MCF 10A (cell line): Measurements from ENCODE around the gene OR2B6. TPM values are rescaled to one million over a fixed set of nuclear protein-coding genes. Genes with fewer than 3 reads are reported as not detected.

Source experiments
- BruUV-seq: library from RNA; stranded (reverse); fragments of 400-500 nt; replicated peaks from 2 replicates; lab custom pipeline; 2021; lab: Mats Ljungman, UMichigan
- CTCF ChIA-PET: fragments of 300-600 bp; sonication (Branson Sonifier 250); formaldehyde crosslinking; extraction: SDS; loops from one replicate; lab custom pipeline; 2021; ENCODE audit warnings: antibody characterized with exemption, inconsistent platforms; lab: Yijun Ruan, JAX
- POLR2A ChIA-PET: fragments of 300-600, 350-650 bp; sonication (Branson Sonifier 250); formaldehyde crosslinking; extraction: SDS; loops from one replicate; lab custom pipeline; 2020; ENCODE audit warnings: antibody characterized with exemption, inconsistent platforms; lab: Yijun Ruan, JAX
- DNase-seq: peaks from one replicate; pipeline ENCODE4 v3.0.0-alpha.2; 2018; ENCODE audit not compliant: unreplicated experiment
- H3K27ac Mint-ChIP-seq: one replicate; pipeline ENCODE4 v1.8.0; 2022; ENCODE audit warnings: mild to moderate bottlenecking, low read depth, mixed read lengths; ENCODE audit not compliant: unreplicated experiment
- H3K27me3 Mint-ChIP-seq: one replicate; pipeline ENCODE4 v1.8.0; 2022; ENCODE audit warnings: mixed read lengths; ENCODE audit not compliant: insufficient read depth, unreplicated experiment
- H3K36me3 Mint-ChIP-seq: one replicate; pipeline ENCODE4 v1.8.0; 2022; ENCODE audit warnings: mild to moderate bottlenecking, moderate library complexity, mixed read lengths; ENCODE audit not compliant: insufficient read depth, unreplicated experiment
- H3K4me1 Mint-ChIP-seq: one replicate; pipeline ENCODE4 v1.8.0; 2022; ENCODE audit warnings: mixed read lengths; ENCODE audit not compliant: insufficient read depth, unreplicated experiment
- H3K4me3 Mint-ChIP-seq: one replicate; pipeline ENCODE4 v1.8.0; 2022; ENCODE audit warnings: mild to moderate bottlenecking, moderate library complexity, mixed read lengths; ENCODE audit not compliant: unreplicated experiment
- H3K9me3 Mint-ChIP-seq: one replicate; pipeline ENCODE4 v1.8.0; 2022; ENCODE audit warnings: mixed read lengths; ENCODE audit not compliant: unreplicated experiment
- intact Hi-C: fragments of 100-400 bp; cut with micrococcal nuclease; formaldehyde crosslinking; loops from 2 replicates; pipeline ENCODE4 v1.14.1; 2022
- total RNA-seq: library from RNA; stranded (reverse); gene quantifications from 2 replicates; pipeline ENCODE4 v1.2.3, GENCODE V29; 2022
- TF ChIP-seq, protein P1 (sequence below): fragments of 200-600 bp; IDR thresholded peaks from one replicate; pipeline ENCODE4 v1.8.0; 2022; ENCODE audit warnings: antibody characterized with exemption, mild to moderate bottlenecking; ENCODE audit not compliant: unreplicated experiment

Gene OR2B6
- total RNA-seq, 1 experiment from 2014 or later: not detected

DNA sequence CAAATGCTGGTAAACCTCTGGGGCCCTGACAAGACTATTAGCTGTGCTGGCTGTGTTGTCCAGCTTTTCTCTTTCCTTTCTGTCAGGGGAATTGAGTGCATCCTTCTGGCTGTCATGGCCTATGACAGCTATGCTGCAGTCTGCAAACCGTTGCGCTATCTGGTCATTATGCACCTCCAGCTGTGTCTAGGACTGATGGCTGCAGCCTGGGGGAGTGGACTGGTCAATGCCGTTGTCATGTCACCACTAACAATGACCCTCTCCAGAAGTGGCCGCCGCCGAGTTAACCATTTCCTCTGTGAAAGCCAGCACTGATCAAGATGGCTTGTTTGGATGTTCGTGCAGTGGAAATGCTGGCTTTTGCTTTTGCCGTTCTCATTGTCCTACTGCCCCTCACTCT lies 20.3 kb downstream of the OR2B6 start:
- BruUV-seq: no TSS peak
- TF ChIP-seq, protein P1, sequence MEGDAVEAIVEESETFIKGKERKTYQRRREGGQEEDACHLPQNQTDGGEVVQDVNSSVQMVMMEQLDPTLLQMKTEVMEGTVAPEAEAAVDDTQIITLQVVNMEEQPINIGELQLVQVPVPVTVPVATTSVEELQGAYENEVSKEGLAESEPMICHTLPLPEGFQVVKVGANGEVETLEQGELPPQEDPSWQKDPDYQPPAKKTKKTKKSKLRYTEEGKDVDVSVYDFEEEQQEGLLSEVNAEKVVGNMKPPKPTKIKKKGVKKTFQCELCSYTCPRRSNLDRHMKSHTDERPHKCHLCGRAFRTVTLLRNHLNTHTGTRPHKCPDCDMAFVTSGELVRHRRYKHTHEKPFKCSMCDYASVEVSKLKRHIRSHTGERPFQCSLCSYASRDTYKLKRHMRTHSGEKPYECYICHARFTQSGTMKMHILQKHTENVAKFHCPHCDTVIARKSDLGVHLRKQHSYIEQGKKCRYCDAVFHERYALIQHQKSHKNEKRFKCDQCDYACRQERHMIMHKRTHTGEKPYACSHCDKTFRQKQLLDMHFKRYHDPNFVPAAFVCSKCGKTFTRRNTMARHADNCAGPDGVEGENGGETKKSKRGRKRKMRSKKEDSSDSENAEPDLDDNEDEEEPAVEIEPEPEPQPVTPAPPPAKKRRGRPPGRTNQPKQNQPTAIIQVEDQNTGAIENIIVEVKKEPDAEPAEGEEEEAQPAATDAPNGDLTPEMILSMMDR: no peak
- Mint-ChIP-seq H3K27ac (no peak overlapping the region), H3K27me3 (peaks cover 63% of the 10 kb centered on the region), H3K4me3 (no peak overlapping the region), H3K4me1 (no peaks in the 10 kb centered on the region), H3K9me3 (no peaks in the 10 kb centered on the region), H3K36me3 (no peaks in the 10 kb centered on the region)
- intact Hi-C loops: no loop called here
- ChIA-PET CTCF (interaction anchor here (0.8 to 1.0 kb wide), 2 partner anchors 8 to 17 kb away, joined by 3 to 4 read pairs; no protein-coding TSS in a partner anchor), POLR2A (no interaction called here)
- no peak for DNase-seq

DNA sequence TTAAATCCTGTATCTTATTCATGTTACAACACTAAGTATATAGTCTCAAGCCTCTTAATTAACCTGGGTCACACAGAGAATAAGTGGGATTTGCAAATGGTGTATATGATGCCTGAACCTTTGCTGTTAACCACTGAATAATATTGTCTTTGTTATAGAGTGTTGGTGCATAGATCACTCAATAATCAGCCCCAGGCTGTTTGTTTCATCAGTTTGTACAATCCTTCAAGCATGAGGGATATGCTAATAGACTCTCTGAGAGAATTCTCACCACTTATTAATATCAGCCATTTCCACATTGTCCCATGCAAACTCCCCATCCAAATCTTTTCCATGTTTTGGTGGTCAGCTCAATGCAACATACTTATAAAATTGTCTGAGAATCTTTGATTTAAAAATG lies 21.7 kb downstream of the OR2B6 start:
- POLR2A ChIA-PET: interaction anchor here (1.0 kb wide), 1 partner anchor 183 kb away, joined by 3 read pairs; no protein-coding TSS in a partner anchor
- H3K27me3 Mint-ChIP-seq: peaks cover 61% of the 10 kb centered on the region
- H3K9me3 Mint-ChIP-seq: no peaks in the 10 kb centered on the region
- BruUV-seq: no TSS peak
- no peaks in the 10 kb centered on the region for H3K4me1 Mint-ChIP-seq
- TF ChIP-seq, protein P1: no peak
- no peak overlapping the region for H3K27ac Mint-ChIP-seq
- no peaks in the 10 kb centered on the region for H3K36me3 Mint-ChIP-seq
- no peak overlapping the region for H3K4me3 Mint-ChIP-seq
- CTCF ChIA-PET: no interaction called here
- DNase-seq: no peak
- intact Hi-C loops: no loop called here

GRCh38 chr6:27980111-27980510 lies 23.1 kb downstream of the OR2B6 start:
- Mint-ChIP-seq H3K27me3 (peaks cover 47% of the 10 kb centered on the region), H3K4me3 (no peak overlapping the region), H3K36me3 (no peaks in the 10 kb centered on the region), H3K9me3 (no peaks in the 10 kb centered on the region), H3K4me1 (no peaks in the 10 kb centered on the region), H3K27ac (no peak overlapping the region)
- no TSS peak for BruUV-seq
- TF ChIP-seq, protein P1: no peak
- intact Hi-C loops: no loop called here
- no peak for DNase-seq
- ChIA-PET POLR2A (no interaction called here), CTCF (no interaction called here)

GRCh38 chr6:27986928-27987725 lies 30.1 kb downstream of the OR2B6 start:
- TF ChIP-seq, protein P1: no peak
- DNase-seq: peak; percentile 23
- intact Hi-C loops: no loop called here
- no TSS peak for BruUV-seq
- Mint-ChIP-seq H3K36me3 (no peaks in the 10 kb centered on the region), H3K27ac (no peak overlapping the region), H3K27me3 (peaks cover 20% of the 10 kb centered on the region), H3K4me3 (no peak overlapping the region), H3K4me1 (peaks cover 5% of the 10 kb centered on the region), H3K9me3 (no peaks in the 10 kb centered on the region)
- CTCF ChIA-PET: no interaction called here
- POLR2A ChIA-PET: interaction anchor here (1.0 kb wide), 1 partner anchor 29 kb away, joined by 4 read pairs; no protein-coding TSS in a partner anchor
